OCI-M2 (cell line): ENCODE data around the gene SCMH1.
"Not testable (repeated sequence)": the region's sequence is repeated elsewhere in the genome, so short reads cannot be mapped to it uniquely, and the experiment has no call there.

ENCODE experiments used
- DNase-seq: peaks from one replicate; lab custom pipeline; 2025; ENCODE audit not compliant: unreplicated experiment; lab: John Stamatoyannopoulos, UW

SCMH1 gene

GRCh38 chr1:41158147-41158875 lies 83.8 kb downstream of the SCMH1 start:
- no peak for DNase-seq

- no peak for DNase-seq
Measured at GRCh38 chr1:41155105-41155504, 87.0 kb downstream of the SCMH1 start.

DNA sequence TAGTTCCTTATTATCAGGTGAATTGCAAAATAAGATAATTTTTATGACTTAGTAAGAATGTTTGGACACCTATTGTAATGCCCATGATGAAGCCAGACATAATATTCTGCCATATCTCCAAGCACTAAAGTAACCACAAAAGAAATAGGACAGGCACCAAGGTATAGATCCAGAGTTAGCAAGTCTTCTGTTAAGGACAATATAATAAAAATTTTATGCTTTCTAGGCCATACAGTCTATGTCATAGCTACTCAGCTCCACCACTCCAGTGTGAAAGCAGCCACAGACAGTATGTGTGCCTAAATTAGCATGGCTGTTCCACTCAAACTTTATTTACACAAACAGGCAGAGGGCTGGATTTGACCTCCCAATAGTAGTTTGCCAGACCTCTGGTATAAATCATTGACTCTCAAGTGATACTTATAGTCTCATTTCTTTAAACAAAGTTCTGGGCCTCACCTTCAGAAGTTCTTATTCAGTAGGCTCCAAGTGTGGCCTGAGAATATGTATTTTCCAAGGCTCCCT lies 88.3 kb downstream of the SCMH1 start:
- no peak for DNase-seq

DNA sequence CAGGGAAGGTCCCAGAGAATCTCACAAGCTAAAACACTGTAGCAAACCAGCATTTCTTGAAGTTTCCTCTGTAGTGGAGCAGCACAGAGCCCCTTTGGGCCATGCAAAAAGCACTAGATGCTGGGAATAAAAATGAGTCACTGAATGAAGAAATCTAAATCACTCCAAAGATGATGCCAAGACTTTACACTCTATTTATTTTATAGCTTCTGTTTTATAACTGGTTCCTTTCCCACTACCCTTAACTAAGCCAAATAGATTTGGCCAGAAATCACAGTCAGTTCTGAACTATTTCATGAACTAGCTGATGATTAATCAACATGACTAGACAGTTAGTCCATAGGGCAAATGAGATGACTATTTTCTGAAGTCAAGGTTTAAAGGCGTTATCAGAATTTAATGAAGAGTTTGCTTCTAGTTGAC lies 89.5 kb downstream of the SCMH1 start:
- DNase-seq, result no peak

DNA sequence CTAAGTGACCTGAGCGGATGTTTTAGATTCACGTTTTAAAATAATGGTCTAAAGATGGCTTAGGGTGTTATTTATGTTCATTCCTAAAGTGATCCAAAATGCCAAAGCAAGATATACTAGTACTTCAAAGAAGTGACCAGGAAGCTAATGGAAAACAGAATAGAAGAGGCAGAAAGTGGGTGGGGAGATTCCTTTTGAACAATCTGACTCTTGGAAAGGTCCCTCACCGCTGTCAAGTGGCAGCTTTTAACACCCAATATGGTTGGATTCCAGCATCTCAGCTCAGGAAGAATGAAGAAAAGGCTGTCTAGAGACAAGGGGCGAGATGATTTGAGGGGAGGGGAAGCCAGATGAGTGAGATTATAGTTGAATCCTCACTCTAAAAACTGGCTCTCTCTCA lies 90.3 kb downstream of the SCMH1 start:
- no peak for DNase-seq

DNA sequence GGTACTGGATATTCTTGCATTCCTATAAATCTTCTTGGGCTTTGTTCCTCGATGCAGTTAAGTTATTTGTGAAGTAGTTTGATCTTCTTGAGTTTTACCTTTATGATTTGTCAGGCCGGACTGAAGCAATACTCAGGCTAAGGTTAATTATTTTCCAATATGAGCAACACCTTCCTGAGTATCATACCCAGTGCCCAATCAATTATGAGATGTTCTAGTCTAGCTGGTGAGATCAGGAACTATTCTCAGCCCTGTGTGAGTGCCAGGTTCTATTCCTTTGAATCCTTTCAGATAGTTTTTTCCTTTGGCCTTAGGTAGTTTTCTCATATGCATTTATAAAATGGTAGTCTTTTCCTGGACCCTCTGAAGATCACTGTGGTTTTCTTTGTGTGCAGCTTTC lies 92.5 kb downstream of the SCMH1 start:
- DNase-seq, result no peak

DNA sequence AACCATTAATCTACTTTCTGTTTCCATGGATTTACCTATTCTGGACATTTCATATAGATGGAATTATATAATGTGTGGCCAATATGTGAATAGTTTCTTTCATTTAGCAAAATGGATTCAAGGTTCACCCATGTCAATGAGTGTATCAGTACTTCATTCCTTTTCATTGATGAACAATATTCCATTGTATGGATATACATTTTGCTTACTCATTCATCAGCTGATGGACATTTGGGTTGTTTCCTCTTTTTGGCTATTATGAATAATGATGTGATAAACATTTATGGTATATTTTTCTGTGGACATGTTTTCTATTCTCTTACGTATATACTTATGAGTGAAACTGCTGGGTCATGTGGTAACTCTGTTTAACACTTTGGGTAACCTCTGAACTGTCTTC lies 97.8 kb downstream of the SCMH1 start:
- DNase-seq, result no peak

GRCh38 chr1:41138549-41138948 lies 103.6 kb downstream of the SCMH1 start:
- no peak for DNase-seq

- no peak for DNase-seq
Measured at GRCh38 chr1:41135196-41135947, 106.7 kb downstream of the SCMH1 start.

DNA sequence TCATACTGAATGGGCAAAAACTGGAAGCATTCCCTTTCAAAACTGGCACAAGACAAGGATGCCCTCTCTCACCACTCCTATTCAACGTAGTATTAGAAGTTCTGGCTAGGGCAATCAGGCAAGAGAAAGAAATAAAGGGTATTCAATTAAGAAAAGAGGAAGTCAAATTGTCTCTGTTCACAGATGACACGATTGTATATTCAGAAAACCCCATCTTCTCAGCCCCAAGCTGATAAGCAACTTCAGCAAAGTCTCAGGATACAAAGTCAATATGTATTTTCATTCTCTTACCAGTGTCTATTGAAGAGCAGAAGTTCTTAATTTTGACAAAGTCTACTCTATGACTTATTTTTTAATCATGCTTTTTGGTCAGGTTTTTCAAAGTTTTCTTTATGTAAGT lies 107.8 kb downstream of the SCMH1 start:
- not testable (repeated sequence) for DNase-seq

DNA sequence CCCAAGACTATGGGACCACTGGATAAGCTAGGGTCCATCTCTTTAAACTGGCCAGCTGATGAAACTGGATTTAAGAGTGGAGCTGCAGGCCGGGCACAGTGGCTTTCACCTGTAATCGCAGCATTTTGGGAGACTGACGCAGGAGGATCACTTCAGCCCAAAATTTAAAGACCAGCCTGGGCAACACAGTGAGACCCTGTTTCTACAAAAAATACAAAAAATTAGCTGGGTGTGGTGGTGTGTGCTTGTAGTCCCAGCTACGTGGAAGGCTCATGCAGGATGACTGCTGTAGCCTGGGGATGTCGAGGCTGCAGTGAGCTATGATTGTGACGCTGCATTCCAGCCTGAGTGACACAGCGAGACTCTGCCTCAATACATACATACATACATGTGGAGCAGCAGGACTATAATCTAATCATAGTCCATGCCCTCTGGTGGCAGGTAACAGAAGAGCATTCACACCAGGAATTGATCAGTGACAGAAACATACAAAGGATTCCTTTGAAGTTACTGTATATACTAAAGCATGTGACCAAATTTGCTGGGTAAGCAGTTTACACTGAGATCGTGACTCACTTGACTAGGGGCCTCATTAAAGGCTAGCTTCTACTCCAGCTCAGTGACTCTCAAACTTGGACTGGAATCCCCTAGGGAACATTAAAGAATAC lies 119.1 kb downstream of the SCMH1 start:
- no peak for DNase-seq

DNA sequence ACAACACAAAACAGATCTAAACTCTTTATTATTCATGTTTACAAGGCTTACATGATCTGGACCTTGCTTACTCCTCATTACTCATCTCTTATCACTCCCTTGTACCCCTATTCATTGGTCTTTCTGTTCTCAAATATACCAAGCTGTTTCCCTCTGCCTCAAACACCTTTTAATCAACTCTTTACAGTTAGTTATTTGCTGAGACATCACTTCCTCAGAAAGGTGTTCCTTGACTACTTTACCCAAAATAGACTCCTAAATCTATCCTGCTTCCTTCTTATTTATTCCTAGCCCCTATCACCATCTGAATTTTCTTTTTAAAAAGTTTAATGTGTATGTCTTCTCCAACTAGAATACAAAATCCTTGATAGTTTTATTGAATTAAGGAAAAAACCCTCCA lies 120.0 kb downstream of the SCMH1 start:
- DNase-seq, result no peak

DNA sequence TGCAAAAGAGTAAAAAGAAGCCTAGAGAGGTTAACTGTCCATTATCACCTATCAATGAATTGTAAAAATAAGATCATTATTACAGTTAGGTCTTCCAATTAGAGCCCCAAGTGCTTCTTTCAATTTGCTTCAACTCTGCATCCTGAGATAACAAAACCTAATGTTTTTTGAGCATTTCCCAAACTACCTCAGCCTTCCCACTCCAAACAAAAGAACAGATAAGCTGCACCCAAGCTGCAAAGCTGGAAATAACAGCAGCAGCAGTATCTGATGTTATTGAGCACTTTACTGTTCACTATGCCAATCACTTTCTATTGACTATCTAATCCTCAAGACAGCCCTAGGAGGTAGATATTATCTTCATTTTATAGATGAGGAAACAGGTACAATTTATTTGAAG lies 123.5 kb downstream of the SCMH1 start:
- DNase-seq, result no peak

DNA sequence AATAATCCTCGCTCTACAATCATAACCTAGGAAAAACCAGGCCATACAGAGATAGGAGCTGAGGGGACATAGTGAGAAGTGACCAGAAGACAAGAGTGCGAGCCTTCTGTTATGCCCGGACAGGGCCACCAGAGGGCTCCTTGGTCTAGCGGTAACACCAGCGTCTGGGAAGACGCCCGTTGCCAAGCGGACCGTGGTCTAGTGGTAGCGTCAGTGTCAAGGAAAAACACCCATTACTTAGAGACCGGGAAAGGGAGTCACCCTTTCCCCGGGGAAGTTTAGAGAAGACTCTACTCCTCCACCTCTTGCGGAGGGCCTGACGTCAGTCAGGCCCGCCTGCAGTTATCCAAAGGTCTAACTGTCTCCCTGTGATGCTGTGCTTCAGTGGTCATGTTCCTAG lies 124.9 kb downstream of the SCMH1 start:
- DNase-seq, result not testable (repeated sequence)

DNA sequence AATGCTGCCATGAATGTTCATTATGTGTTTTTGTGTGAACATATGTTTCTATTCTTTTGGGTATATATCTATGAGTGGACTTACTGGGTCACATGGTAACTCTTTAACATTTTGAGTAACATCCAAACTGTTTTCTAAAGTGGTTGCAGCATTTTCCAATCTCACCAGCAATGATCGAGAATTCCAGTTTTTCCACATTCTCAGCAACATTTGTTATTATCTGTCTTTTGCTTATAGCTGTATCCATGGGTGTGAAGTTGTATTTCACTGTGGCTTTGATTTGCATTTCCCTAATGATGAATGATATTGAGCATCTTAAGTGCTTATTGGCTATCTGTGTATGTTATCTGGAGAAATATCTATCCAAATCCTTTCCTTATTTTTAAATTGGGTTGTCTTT lies 131.4 kb downstream of the SCMH1 start:
- no peak for DNase-seq

- DNase-seq, result no peak
Measured at GRCh38 chr1:41110286-41110685, 131.8 kb downstream of the SCMH1 start.

DNA sequence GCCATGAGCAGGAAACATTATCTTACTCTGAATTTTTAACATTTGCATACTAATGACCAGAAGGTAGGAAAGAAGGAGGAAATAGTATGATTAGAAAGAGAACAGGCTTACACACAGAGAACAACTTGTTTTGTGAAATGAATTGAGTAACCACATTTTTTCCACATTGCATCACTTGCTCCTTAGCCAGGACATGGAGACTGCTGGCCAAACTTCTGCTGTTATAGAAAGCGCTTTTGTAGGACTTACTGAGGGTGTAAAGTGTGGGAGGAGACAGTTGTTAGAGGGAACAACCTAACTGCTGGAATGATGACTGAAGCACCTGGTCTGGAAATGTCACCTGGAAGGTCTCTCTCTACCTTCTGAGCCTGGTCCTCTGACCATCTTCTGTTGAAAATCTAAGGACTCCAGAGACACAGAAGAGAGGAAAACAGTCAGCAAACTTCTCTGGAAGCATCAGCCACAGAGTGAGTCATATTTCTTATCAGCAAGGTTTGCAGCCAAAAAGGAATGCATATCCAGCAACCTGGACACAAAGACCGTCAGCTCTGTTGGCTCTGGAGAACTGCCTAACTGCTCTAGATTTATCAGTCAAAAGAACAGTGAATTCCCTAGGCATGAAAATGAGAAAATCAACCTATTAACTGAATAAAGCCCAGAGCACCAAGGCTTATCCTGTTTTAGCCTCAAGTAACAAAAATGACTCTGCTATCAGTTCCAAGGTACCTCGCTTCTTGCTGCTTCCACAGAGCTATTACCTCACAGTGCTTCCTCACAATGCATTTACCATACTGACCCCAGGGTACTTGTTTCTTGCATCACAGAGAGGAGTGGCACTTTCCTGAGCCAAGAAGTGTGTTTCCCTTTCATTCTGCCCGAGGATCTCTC lies 132.6 kb downstream of the SCMH1 start:
- no peak for DNase-seq

DNA sequence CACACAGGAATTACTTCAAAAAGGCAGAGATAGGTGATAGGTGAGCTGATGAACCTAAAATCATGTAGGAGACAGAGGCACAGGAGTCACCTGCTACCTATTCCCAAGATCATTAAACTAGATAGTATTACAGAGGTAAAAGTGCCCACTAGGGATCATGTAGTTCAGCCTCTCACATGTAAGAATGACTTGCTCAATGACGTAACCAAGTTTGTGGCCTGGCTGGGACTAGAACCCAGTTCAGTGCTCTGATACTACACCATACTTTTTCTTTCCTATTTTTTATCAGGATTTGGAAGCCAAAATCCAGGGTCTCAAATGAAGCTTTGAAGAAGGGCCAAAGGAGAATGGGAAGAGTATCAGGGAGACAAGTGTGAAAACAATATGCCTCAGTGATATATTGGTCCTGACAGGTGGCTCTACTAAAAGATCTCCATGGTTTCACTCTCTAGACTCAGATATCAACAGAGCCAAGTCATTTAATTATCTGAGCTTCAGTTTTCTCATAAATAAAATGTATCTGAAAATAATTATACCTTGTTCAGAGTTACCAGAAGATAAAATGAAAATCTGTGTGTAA lies 133.3 kb downstream of the SCMH1 start:
- no peak for DNase-seq

GRCh38 chr1:41103766-41104165 lies 138.3 kb downstream of the SCMH1 start:
- DNase-seq, result no peak

DNA sequence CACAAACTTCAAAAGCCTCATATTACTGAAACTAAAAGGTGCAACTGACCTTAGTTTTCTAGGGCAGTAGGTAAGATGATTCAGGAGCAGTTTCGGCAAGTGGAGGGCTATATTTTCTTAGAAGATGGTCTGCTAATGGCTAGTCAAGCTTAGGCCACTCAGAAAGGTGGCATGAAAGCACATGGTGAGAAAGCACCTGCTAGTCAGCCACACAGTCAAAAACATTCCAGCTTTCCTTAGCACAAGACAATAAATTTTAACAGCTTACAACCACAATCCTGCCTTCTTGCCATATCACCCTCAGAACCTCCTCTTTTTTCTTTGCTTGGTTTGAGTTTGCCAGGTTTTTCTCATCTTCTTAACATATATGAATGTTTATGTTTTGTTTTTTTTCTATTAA lies 139.5 kb downstream of the SCMH1 start:
- DNase-seq, result no peak
